ENCODE results near the gene GPX2. TPM values are rescaled to one million over a fixed set of nuclear protein-coding genes. Genes with fewer than 3 reads are reported as not detected.

The GPX2 gene
- total and polyA plus RNA-seq, 2 of the 4 experiments (the other 2 are of a cell fraction) = not detected

GRCh38 chr14:64891839-64892375 lies 50.6 kb downstream of the GPX2 start:
- Histone ChIP-seq H3K9me1 (ENCODE audit: insufficient read depth, low read length) (no peaks in the 10 kb centered on the region), H4K5ac (ENCODE audit: low read depth, low read length) (no peak overlapping the region), H3K18ac (ENCODE audit: low read depth, low read length) (no peak overlapping the region), H3K23ac (ENCODE audit: low read depth, low read length) (no peak overlapping the region), H2BK20ac (ENCODE audit: low read depth, low read length) (no peak overlapping the region), H3K9ac (ENCODE audit: low read depth, low read length) (no peak overlapping the region), H3K79me1 (ENCODE audit: low read depth in 1 of 2, low read length in 2 of 2) (no peaks in the 10 kb centered on the region), H3K36me3 (ENCODE audit: control insufficient read depth, insufficient read depth, low read length) (no peaks in the 10 kb centered on the region), H2AK5ac (ENCODE audit: low read depth, low read length) (no peak overlapping the region), H2BK15ac (ENCODE audit: low read depth, low read length) (no peak overlapping the region), H3K56ac (ENCODE audit: extremely low read depth, insufficient read depth, low read length) (no peak overlapping the region), H4K8ac (ENCODE audit: low read depth in 2 of 2, low read length in 2 of 2) (no peak overlapping the region), H4K20me1 (ENCODE audit: insufficient read depth, low read length) (no peaks in the 10 kb centered on the region), H2BK5ac (ENCODE audit: low read depth, low read length, poor library complexity, severe bottlenecking) (no peak overlapping the region), H3K4me2 (ENCODE audit: low read depth, low read length) (no peak overlapping the region), H3K14ac (replicated peaks; ENCODE audit: low read depth, low read length) (no peak overlapping the region), H3K4ac (ENCODE audit: low read depth, low read length) (no peak overlapping the region), H3K27ac (ENCODE audit: insufficient read depth, low read length) (no peak overlapping the region), H3K9me3 (ENCODE audit: control insufficient read depth, insufficient read depth, low read length) (no peaks in the 10 kb centered on the region), H2BK120ac (ENCODE audit: low read depth, low read length) (no peak overlapping the region), H2AFZ (replicated peaks; ENCODE audit: low read length, poor library complexity) (no peak overlapping the region), H3K27me3 (ENCODE audit: control insufficient read depth, insufficient read depth, low read length) (peaks cover 15% of the 10 kb centered on the region), H2AK9ac (replicated peaks; ENCODE audit: low read depth, low read length, poor library complexity) (no peak overlapping the region), H3K4me3 (ENCODE audit: insufficient read depth, low read depth, low read length) (no peak overlapping the region), H3K4me1 (ENCODE audit: control insufficient read depth, insufficient read depth, low read length) (no peaks in the 10 kb centered on the region), H4K91ac (ENCODE audit: insufficient read depth, low read depth, low read length) (no peak overlapping the region)
- POLR2A ChIA-PET (ENCODE audit: unreplicated experiment) = interaction anchor here (0.6 to 1.0 kb wide), 2 partner anchors 69 to 284 kb away, joined by 3 to 6 read pairs; no protein-coding TSS in a partner anchor
- CTCF ChIA-PET = interaction anchor here (0.6 to 4.2 kb wide), 23 partner anchors 9 to 355 kb away, joined by 3 to 31 read pairs (median 4); no protein-coding TSS in a partner anchor
- dilution Hi-C loops (cut with HindIII; ENCODE audit: low sequenced_read_pairs, unreplicated experiment) (no loop called here), in situ Hi-C loops (cut with MboI; ENCODE audit: low sequenced_read_pairs) (loop anchor here (10.0 kb wide), 1 partner anchor 537 kb away; no protein-coding TSS in a partner anchor), intact Hi-C loops (cut with micrococcal nuclease) (loop anchor here (5.0 kb wide), 5 partner anchors 70 to 550 kb away; no protein-coding TSS in a partner anchor)
- ATAC-seq (ENCODE audit: low read depth) (peak; percentile 85), DNase-seq (peak; percentile 77)
- BruUV-seq (replicated peaks) = no TSS peak
- TF ChIP-seq CTCF (conservative IDR thresholded peaks at IDR 0.05; ENCODE audit: low read depth, low read length) = peak; percentile 68
- TF ChIP-seq SMC3 (IDR thresholded peaks at IDR 0.05; ENCODE audit: low read depth, low read length) = peak; percentile 76
- TF ChIP-seq RAD21 (IDR thresholded peaks at IDR 0.05; ENCODE audit: low read length) = peak; percentile 84
- no peak for TF ChIP-seq MXI1 (IDR thresholded peaks at IDR 0.05; ENCODE audit: borderline replicate concordance, low read depth, low read length)
- TF ChIP-seq POLR2A (IDR thresholded peaks at IDR 0.05; ENCODE audit: low read depth, low read length) = no peak
- WGBS, 2 experiments (ENCODE audit: extremely low coverage in 2 of 2, insufficient read length in 1 of 2) = no CpG with 5 or more reads among the region's 2 CpGs
